SK-N-SH treated with all-trans-retinoic acid at 6 μM for 48 hours (cell line): ENCODE measurements around the gene RIMBP2.

Experiments used
- ARNTL ChIP-seq: fragments of 450-650 bp; formaldehyde crosslinking; IDR thresholded peaks from 2 replicates; pipeline ENCODE4 v1.5.0; 2020; ENCODE audit warnings: low read depth, mild to moderate bottlenecking, moderate library complexity, borderline replicate concordance
- CREB5 ChIP-seq: fragments of 250-450 bp; sonication (Bioruptor Pico); IDR thresholded peaks from 2 replicates; pipeline ENCODE4 v1.5.1; 2020; ENCODE audit warnings: low read depth, mild to moderate bottlenecking, moderate library complexity
- CSRNP3 ChIP-seq: fragments of 250-450 bp; sonication (Bioruptor Pico); IDR thresholded peaks from 2 replicates; pipeline ENCODE4 v1.5.1; 2021; ENCODE audit warnings: mild to moderate bottlenecking, moderate library complexity
- ESRRG ChIP-seq: fragments of 250-450 bp; sonication (Bioruptor Pico); IDR thresholded peaks from 2 replicates; pipeline ENCODE4 v1.6.1; 2021; ENCODE audit warnings: mild to moderate bottlenecking
- GLIS3 ChIP-seq: fragments of 250-450 bp; sonication (Bioruptor Pico); IDR thresholded peaks from 2 replicates; pipeline ENCODE4 v1.5.0; 2020; ENCODE audit warnings: mild to moderate bottlenecking, moderate library complexity
- ISL1 ChIP-seq: fragments of 250-450 bp; sonication (Bioruptor Pico); IDR thresholded peaks from 2 replicates; pipeline ENCODE4 v2.1.2; 2022; ENCODE audit warnings: mild to moderate bottlenecking, moderate library complexity
- PATZ1 ChIP-seq: fragments of 250-450 bp; sonication (Bioruptor Pico); IDR thresholded peaks from 2 replicates; pipeline ENCODE4 v1.8.0; 2020; ENCODE audit warnings: mild to moderate bottlenecking, moderate library complexity, borderline replicate concordance
- SNAI2 ChIP-seq: fragments of 250-450 bp; sonication (Bioruptor Pico); IDR thresholded peaks from 2 replicates; pipeline ENCODE4 v1.5.0; 2020; ENCODE audit warnings: mild to moderate bottlenecking, moderate library complexity
- TCF4 ChIP-seq: fragments of 250-450 bp; sonication (Bioruptor Pico); IDR thresholded peaks from 2 replicates; pipeline ENCODE4 v1.8.0; 2021; ENCODE audit warnings: mild to moderate bottlenecking, moderate library complexity, borderline replicate concordance
- TOX ChIP-seq: fragments of 250-450 bp; sonication (Bioruptor Pico); IDR thresholded peaks from 2 replicates; pipeline ENCODE4 v1.8.0; 2021; ENCODE audit warnings: mild to moderate bottlenecking, moderate library complexity, borderline replicate concordance
- ZFP30 ChIP-seq: fragments of 450-650 bp; formaldehyde crosslinking; IDR thresholded peaks from 2 replicates; pipeline ENCODE4 v1.5.0; 2022; ENCODE audit warnings: mild to moderate bottlenecking, moderate library complexity
- ZNF565 ChIP-seq: fragments of 450-650 bp; formaldehyde crosslinking; conservative IDR thresholded peaks from 2 replicates; pipeline ENCODE4 v1.5.0; 2020; ENCODE audit warnings: low read depth, mild to moderate bottlenecking, moderate library complexity
- ZNF70 ChIP-seq: fragments of 450-650 bp; formaldehyde crosslinking; IDR thresholded peaks from 2 replicates; pipeline ENCODE4 v1.5.0; 2020; ENCODE audit warnings: mild to moderate bottlenecking, moderate library complexity
- ZNF8 ChIP-seq: fragments of 450-650 bp; formaldehyde crosslinking; IDR thresholded peaks from 2 replicates; pipeline ENCODE4 v1.5.0; 2020; ENCODE audit warnings: mild to moderate bottlenecking, moderate library complexity

GRCh38 chr12:130499474-130499873 is 216.6 kb downstream of the RIMBP2 start:
- no peak for TF ChIP-seq PATZ1 (CRISPR knock-in tag)
- TF ChIP-seq ZFP30 (CRISPR knock-in tag) = no peak
- TF ChIP-seq ZNF8 (CRISPR knock-in tag) = no peak
- TF ChIP-seq CSRNP3 = no peak
- no peak for TF ChIP-seq ARNTL (CRISPR knock-in tag)
- TF ChIP-seq ZNF70 = no peak
- no peak for TF ChIP-seq TCF4 (CRISPR knock-in tag)
- no peak for TF ChIP-seq ISL1 (CRISPR knock-in tag)
- TF ChIP-seq CREB5 (CRISPR knock-in tag) = no peak
- no peak for TF ChIP-seq GLIS3
- TF ChIP-seq TOX (CRISPR knock-in tag) = no peak
- no peak for TF ChIP-seq ZNF565
- no peak for TF ChIP-seq ESRRG (CRISPR knock-in tag)
- TF ChIP-seq SNAI2 (CRISPR knock-in tag) = no peak
